HG03565 (cell line): ENCODE results near the gene SYS1.

Experiments used
- ATAC-seq: cut with Tn5 transposase; IDR thresholded peaks from one replicate; pipeline ENCODE4 v1.9.1; 2021; ENCODE audit warnings: mild to moderate bottlenecking, moderate library complexity; ENCODE audit not compliant: unreplicated experiment

SYS1 gene

GRCh38 chr20:45412653-45413052, 49.7 kb downstream of the SYS1 start:
- no peak for ATAC-seq

- no peak for ATAC-seq
Observed at GRCh38 chr20:45413479-45413878, 50.5 kb downstream of the SYS1 start.

GRCh38 chr20:45415822-45416637, 53.1 kb downstream of the SYS1 start, which contains the start of gene PIGT:
Gene PIGT (plus strand): TSS chr20:45416141. CDS start chr20:45416157, 16 bp downstream.
- ATAC-seq, result peak; percentile 53

GRCh38 chr20:45416917-45417316, 54.0 kb downstream of the SYS1 start:
- no peak for ATAC-seq
